M059J (cell line): ENCODE results near the gene RCC1. TPM values are rescaled to one million over a fixed set of nuclear protein-coding genes. Genes with fewer than 3 reads are reported as not detected.

Source experiments
- total RNA-seq: library from RNA; depleted of rRNA; stranded (reverse); fragments of >200 nt; shearing (Covaris generic); gene quantifications from 2 replicates; pipeline ENCODE4 v1.2.3, GENCODE V29; 2014; rRNA removed

Gene RCC1
- total RNA-seq, 1 experiment from 2014 or later = 49.1 TPM

Other genes starting within 250 kb of the RCC1 start
- gene SESN2, start 246.5 kb upstream of the RCC1 start, total RNA-seq = 5.3 and 7.9 TPM in 2 replicates
- 13.2 and 15.5 TPM in 2 replicates for gene MED18, start 177.0 kb upstream of the RCC1 start, total RNA-seq
- 17.8 and 31.1 TPM in 2 replicates for gene PHACTR4, start 136.3 kb upstream of the RCC1 start, total RNA-seq
- gene TRNAU1AP, start 47.0 kb downstream of the RCC1 start, total RNA-seq = 24.0 and 32.6 TPM in 2 replicates
- 2.0 and 3.2 TPM in 2 replicates for gene RAB42, start 86.2 kb downstream of the RCC1 start, total RNA-seq
- gene TAF12, start 137.0 kb downstream of the RCC1 start, total RNA-seq = 41.4 and 49.3 TPM in 2 replicates
- not detected in 2 replicates for gene RNU11, start 142.6 kb downstream of the RCC1 start, total RNA-seq
- gene GMEB1, start 162.7 kb downstream of the RCC1 start, total RNA-seq = 4.2 and 8.1 TPM in 2 replicates
- 62.3 and 64.0 TPM in 2 replicates for gene YTHDF2, start 230.9 kb downstream of the RCC1 start, total RNA-seq